ENCODE data around the gene CTCFL.

DNA sequence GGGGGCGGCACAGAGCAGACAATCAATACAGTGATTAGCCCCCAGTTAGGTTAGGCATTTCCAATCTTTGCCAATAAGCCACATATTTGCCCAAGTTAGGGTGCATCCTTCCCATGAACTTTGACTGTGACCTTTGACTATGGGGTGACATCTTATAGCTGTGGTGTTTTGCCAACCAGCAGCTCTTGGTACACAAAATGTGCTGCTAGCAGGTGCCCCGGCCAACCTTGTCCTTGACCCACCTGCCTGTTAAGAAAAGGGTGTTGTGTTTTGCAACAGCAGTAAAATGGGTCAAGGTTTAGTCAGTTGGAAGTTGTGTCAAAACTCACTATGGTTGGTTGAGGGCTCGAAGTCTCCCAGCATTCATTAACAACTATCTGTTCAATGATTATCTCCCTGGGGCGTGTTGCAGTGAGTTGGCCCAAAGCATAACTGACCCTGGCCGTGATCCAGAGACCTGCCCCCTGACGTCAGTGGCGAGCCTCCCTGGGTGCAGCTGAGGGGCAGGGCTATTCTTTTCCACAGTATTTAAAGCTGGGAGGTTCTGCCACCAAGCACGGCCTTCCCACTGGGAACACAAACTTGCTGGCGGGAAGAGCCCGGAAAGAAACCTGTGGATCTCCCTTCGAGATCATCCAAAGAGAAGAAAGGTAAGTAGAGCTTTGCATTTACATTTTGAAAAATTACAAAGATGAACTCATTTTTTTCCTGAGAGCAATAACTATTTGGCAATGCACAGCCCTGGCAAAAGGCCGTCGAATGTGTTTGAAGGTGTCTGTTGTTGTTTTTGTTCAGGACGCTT is 35.8 kb upstream of the CTCFL start, which contains the start of gene PCK1:
- TF ChIP-seq POLR2A (IDR thresholded peaks at IDR 0.05) = no peak
- TF ChIP-seq, protein P1, sequence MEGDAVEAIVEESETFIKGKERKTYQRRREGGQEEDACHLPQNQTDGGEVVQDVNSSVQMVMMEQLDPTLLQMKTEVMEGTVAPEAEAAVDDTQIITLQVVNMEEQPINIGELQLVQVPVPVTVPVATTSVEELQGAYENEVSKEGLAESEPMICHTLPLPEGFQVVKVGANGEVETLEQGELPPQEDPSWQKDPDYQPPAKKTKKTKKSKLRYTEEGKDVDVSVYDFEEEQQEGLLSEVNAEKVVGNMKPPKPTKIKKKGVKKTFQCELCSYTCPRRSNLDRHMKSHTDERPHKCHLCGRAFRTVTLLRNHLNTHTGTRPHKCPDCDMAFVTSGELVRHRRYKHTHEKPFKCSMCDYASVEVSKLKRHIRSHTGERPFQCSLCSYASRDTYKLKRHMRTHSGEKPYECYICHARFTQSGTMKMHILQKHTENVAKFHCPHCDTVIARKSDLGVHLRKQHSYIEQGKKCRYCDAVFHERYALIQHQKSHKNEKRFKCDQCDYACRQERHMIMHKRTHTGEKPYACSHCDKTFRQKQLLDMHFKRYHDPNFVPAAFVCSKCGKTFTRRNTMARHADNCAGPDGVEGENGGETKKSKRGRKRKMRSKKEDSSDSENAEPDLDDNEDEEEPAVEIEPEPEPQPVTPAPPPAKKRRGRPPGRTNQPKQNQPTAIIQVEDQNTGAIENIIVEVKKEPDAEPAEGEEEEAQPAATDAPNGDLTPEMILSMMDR (IDR thresholded peaks at IDR 0.05) = no peak
